Uterus (tissue), 4 donors: ENCODE measurements around the gene UBXN1. TPM values are rescaled to one million over a fixed set of nuclear protein-coding genes. Genes with fewer than 3 reads are reported as not detected.

ENCODE experiments used
- DNase-seq, 2 donors: peaks; one replicate each; pipeline ENCODE4 v3.0.0-alpha.2; 2019 to 2020
- H3K27ac ChIP-seq, 2 donors: fragments of 200-600 bp; sonication (generic); 1 replicate in 1 of 2; 2 replicates in 1 of 2; pipeline ENCODE4 v1.5.1; 2016 to 2018
- H3K27me3 ChIP-seq, 2 donors: fragments of 200-600 bp; sonication (generic); one replicate each; pipeline ENCODE4 v1.5.1; 2018 to 2019; ENCODE audit warnings: control low read depth in 1 of 2
- H3K36me3 ChIP-seq, 2 donors: fragments of 200-600 bp; sonication (generic); one replicate each; pipeline ENCODE4 v1.5.1; 2019; ENCODE audit warnings: control low read depth in 1 of 2
- H3K4me1 ChIP-seq, 2 donors: fragments of 200-600 bp; sonication (generic); one replicate each; pipeline ENCODE4 v1.5.1; 2018 to 2019; ENCODE audit warnings: control low read depth in 1 of 2
- H3K4me3 ChIP-seq, 2 donors: fragments of 200-600 bp; sonication (generic); 1 replicate in 1 of 2; 2 replicates in 1 of 2; pipeline ENCODE4 v1.5.1; 2018 to 2019; ENCODE audit warnings: mild to moderate bottlenecking in 1 of 2
- H3K9me3 ChIP-seq, 2 donors: fragments of 200-600 bp; sonication (generic); one replicate each; pipeline ENCODE4 v1.5.1; 2019; ENCODE audit warnings: control low read depth in 1 of 2
- CTCF ChIP-seq, 4 experiments: fragments of 200-600 bp in 2 of 4; fragments of 450-650 bp in 2 of 4; sonication (generic) in 2 of 4; IDR thresholded peaks; one replicate each; pipeline ENCODE4 v1.5.1; 2016 to 2019; ENCODE audit warnings: antibody characterized with exemption in 4 of 4, mild to moderate bottlenecking in 2 of 4, moderate library complexity in 1 of 4
- POLR2A ChIP-seq, 2 donors: fragments of 450-650 bp; IDR thresholded peaks; one replicate each; pipeline ENCODE4 v1.6.1; 2016; ENCODE audit warnings: antibody characterized with exemption in 2 of 2, mild to moderate bottlenecking in 1 of 2, moderate library complexity in 1 of 2
- intact Hi-C: fragments of 100-400 bp; cut with DNase I; formaldehyde crosslinking; loops from one replicate; pipeline ENCODE4 v1.15.1; 2023; ENCODE audit warnings: low total_unique reads
- total RNA-seq, 4 donors: library from RNA; depleted of rRNA in 3 of 4; stranded (reverse); fragments of >200 nt in 3 of 4; gene quantifications; one replicate each; pipeline versions ENCODE4 v1.1.0 to v1.2.4, GENCODE V29; 2014 to 2023
- donor health status: DM: yes; HTN: yes; CAD: no.

UBXN1 gene
- total RNA-seq, 4 donors from 2014 or later: 55.4 to 276 (median 102) TPM

- peak; percentile 70 to 79 for DNase-seq
- H3K27ac ChIP-seq: peak within 1 kb of the TSS; percentile 82 to 87
- intact Hi-C loops: no loop called here
- TF ChIP-seq CTCF (IDR thresholded peaks at IDR 0.05) (peak in 1 of 4 experiments; percentile 24), POLR2A (IDR thresholded peaks at IDR 0.05) (peak in 1 of 2 donors; percentile 48)
- peak within 1 kb of the TSS; percentile 70 to 73 for H3K4me3 ChIP-seq
- H3K4me1 ChIP-seq: peaks cover 4 to 6% of the 10 kb centered on the region in 2 donors
- no peaks in the 10 kb centered on the region for H3K36me3 ChIP-seq
- no peaks in the 10 kb centered on the region for H3K27me3 ChIP-seq
- H3K9me3 ChIP-seq: no peaks in the 10 kb centered on the region
These were observed 7.1 kb downstream of the UBXN1 start, which contains the start of the genes LBHD1 and UQCC3 for GRCh38 chr11:62671608-62672389. Gene LBHD1, minus strand, starts transcription at chr11:62672267. Its CDS starts 2,236 bp downstream, at chr11:62670031. Gene UQCC3, plus strand, starts transcription at chr11:62671673. Its CDS starts 73 bp downstream, at chr11:62671746.

- no peaks in the 10 kb centered on the region for H3K36me3 ChIP-seq
- DNase-seq: no peak
- H3K4me1 ChIP-seq: peaks cover 9 to 12% of the 10 kb centered on the region in 2 donors
These were observed 7.7 kb downstream of the UBXN1 start for GRCh38 chr11:62671236-62671607.

GRCh38 chr11:62669420-62670161 lies 9.3 kb downstream of the UBXN1 start:
- intact Hi-C loops: no loop called here
- DNase-seq: no peak
- no peak for TF ChIP-seq CTCF (IDR thresholded peaks at IDR 0.05)
- no peak for TF ChIP-seq POLR2A (IDR thresholded peaks at IDR 0.05)
- H3K27me3 ChIP-seq: no peaks in the 10 kb centered on the region
- H3K4me3 ChIP-seq: no peak overlapping the region
- no peaks in the 10 kb centered on the region for H3K9me3 ChIP-seq
- no peaks in the 10 kb centered on the region for H3K36me3 ChIP-seq
- peaks cover 9 to 15% of the 10 kb centered on the region in 2 donors for H3K4me1 ChIP-seq
- H3K27ac ChIP-seq: no peak overlapping the region

More at GRCh38 chr11:62671236-62671607, 7.7 kb downstream of the UBXN1 start:
- intact Hi-C loops: no loop called here
- Histone ChIP-seq H3K4me3 (peak overlapping the region; percentile 70 to 73), H3K27ac (peak overlapping the region; percentile 82 to 87), H3K27me3 (no peaks in the 10 kb centered on the region), H3K9me3 (no peaks in the 10 kb centered on the region)
- no peak for TF ChIP-seq CTCF (IDR thresholded peaks at IDR 0.05)
- TF ChIP-seq POLR2A (IDR thresholded peaks at IDR 0.05): no peak

- H3K27ac ChIP-seq: peak overlapping the region; percentile 7 to 12
- peaks cover 9 to 12% of the 10 kb centered on the region in 2 donors for H3K4me1 ChIP-seq
- DNase-seq: no peak
- no peaks in the 10 kb centered on the region for H3K27me3 ChIP-seq
- intact Hi-C loops: no loop called here
- no peaks in the 10 kb centered on the region for H3K9me3 ChIP-seq
- no peaks in the 10 kb centered on the region for H3K36me3 ChIP-seq
- H3K4me3 ChIP-seq: no peak overlapping the region
- TF ChIP-seq CTCF (IDR thresholded peaks at IDR 0.05) (no peak), POLR2A (IDR thresholded peaks at IDR 0.05) (no peak)
These were observed 11.4 kb downstream of the UBXN1 start for GRCh38 chr11:62667460-62667859.
